ENCODE results near the gene JAZF1. TPM values are rescaled to one million over a fixed set of nuclear protein-coding genes. Genes with fewer than 3 reads are reported as not detected.

The JAZF1 gene
- total RNA-seq, 1 donor from 2014 or later: 0.96 TPM

DNA sequence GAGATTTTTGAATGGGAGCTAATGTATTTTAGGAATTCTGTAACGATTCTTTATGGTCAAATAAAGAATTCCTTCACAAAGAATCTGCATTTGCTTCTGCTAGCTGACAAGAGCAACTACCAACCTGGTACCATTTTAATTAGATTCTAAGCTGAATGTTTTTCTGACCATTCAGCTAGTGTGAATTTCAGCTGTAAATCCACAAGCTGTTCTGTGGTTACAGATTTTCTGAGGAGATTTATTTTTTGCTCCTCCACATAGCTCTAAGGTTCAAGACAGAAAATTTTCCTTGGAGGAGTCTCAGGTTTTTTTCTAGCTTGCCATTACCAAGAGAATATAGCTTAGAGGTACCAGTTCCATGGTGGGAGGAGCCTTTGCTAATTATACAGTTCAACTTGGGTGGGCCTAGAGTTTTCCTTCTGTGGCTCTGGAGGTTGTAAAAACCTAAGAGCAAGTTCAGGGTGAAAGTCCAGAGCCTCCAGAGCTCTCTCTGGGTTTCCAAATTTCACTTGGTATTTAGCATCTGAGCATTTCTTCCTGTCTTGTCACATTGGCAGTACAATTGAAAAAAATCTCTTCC lies 120.1 kb downstream of the JAZF1 start:
- Histone ChIP-seq H3K4me3 (ENCODE audit: low read depth, low read length) (no peak overlapping the region), H3K36me3 (ENCODE audit: control insufficient read depth, insufficient read depth, low read length) (no peaks in the 10 kb centered on the region), H3K27me3 (ENCODE audit: control insufficient read depth, insufficient read depth, low read length) (no peaks in the 10 kb centered on the region)
- TF ChIP-seq, protein P1, sequence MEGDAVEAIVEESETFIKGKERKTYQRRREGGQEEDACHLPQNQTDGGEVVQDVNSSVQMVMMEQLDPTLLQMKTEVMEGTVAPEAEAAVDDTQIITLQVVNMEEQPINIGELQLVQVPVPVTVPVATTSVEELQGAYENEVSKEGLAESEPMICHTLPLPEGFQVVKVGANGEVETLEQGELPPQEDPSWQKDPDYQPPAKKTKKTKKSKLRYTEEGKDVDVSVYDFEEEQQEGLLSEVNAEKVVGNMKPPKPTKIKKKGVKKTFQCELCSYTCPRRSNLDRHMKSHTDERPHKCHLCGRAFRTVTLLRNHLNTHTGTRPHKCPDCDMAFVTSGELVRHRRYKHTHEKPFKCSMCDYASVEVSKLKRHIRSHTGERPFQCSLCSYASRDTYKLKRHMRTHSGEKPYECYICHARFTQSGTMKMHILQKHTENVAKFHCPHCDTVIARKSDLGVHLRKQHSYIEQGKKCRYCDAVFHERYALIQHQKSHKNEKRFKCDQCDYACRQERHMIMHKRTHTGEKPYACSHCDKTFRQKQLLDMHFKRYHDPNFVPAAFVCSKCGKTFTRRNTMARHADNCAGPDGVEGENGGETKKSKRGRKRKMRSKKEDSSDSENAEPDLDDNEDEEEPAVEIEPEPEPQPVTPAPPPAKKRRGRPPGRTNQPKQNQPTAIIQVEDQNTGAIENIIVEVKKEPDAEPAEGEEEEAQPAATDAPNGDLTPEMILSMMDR (IDR thresholded peaks at IDR 0.05; ENCODE audit: insufficient read depth, low read length, poor library complexity, severe bottlenecking): no peak
- no peak for DNase-seq (ENCODE audit: low read depth)

DNA sequence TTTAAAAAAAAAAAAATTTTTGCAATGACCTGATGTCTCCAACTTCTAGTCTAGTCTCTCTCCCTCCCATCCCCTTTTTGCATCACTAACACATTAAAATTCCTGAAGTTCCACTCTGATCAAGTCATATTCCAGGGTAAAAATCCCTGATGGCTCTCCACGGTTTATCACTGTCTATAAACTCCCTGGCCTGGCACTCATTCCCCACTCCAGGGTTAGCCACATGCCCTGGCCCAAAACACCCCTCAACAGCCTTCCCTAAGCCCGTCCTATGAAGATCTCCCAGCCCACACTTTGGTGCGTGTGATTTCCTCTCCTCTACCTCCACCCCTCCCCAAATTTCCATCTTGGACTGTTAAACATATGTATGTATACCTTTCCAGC lies 125.4 kb downstream of the JAZF1 start:
- H3K4me3 ChIP-seq (ENCODE audit: low read depth, low read length): no peak overlapping the region
- TF ChIP-seq, protein P1 (IDR thresholded peaks at IDR 0.05; ENCODE audit: insufficient read depth, low read length, poor library complexity, severe bottlenecking): no peak
- H3K27me3 ChIP-seq (ENCODE audit: control insufficient read depth, insufficient read depth, low read length): no peaks in the 10 kb centered on the region
- no peaks in the 10 kb centered on the region for H3K36me3 ChIP-seq (ENCODE audit: control insufficient read depth, insufficient read depth, low read length)
- no peak for DNase-seq (ENCODE audit: low read depth)

DNA sequence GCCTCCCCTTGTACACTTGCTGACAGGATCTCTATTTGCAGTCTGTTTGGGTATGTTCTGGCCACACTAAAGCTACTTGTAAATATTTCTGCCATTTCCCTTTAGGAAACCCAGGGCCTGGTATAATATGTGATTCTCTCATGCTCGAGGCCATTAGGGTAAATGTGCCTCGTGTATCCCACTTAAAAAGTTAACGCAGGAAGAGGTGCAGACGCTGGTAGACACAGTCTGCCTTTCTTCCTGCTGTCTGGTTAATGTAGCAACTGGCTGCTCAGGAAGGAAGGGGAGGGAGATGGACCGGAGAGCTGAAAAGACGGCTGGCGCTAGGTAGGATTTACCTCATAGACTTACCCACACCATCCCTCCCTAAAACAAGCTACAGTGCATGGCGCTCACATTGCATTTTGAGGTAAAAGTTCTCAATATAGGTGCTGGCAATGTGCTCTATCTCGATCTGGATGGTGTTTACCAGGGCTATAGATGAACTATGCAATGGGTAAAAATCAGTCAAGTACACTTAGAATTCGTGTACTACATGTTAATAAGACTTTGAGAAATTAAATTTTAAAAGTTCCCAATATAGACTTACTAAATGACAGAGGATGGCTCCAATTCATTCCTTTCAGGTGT lies 125.9 kb downstream of the JAZF1 start:
- Histone ChIP-seq H3K4me3 (ENCODE audit: low read depth, low read length) (no peak overlapping the region), H3K36me3 (ENCODE audit: control insufficient read depth, insufficient read depth, low read length) (no peaks in the 10 kb centered on the region), H3K27me3 (ENCODE audit: control insufficient read depth, insufficient read depth, low read length) (no peaks in the 10 kb centered on the region)
- TF ChIP-seq, protein P1 (IDR thresholded peaks at IDR 0.05; ENCODE audit: insufficient read depth, low read length, poor library complexity, severe bottlenecking): no peak
- no peak for DNase-seq (ENCODE audit: low read depth)

DNA sequence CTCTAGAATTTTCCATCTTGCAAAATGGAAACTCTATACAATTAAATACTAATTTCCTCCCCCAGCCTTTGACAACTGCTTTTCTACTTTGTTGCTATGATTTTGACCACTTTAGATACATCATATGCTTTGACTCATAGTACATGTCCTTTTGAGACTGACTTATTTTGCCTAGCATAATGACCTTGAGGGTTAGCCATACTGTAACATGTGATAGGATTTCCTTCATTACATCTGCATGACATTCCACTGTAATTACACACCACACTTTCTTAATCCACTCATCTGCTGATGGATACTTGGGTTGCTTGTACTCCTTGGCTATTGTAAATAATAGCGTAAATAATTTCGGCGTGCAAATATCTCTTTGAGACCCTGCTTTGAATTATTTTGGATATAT lies 127.7 kb downstream of the JAZF1 start:
- DNase-seq (ENCODE audit: low read depth): no peak
- Histone ChIP-seq H3K36me3 (ENCODE audit: control insufficient read depth, insufficient read depth, low read length) (no peaks in the 10 kb centered on the region), H3K27me3 (ENCODE audit: control insufficient read depth, insufficient read depth, low read length) (no peaks in the 10 kb centered on the region), H3K4me3 (ENCODE audit: low read depth, low read length) (no peak overlapping the region)
- TF ChIP-seq, protein P1 (IDR thresholded peaks at IDR 0.05; ENCODE audit: insufficient read depth, low read length, poor library complexity, severe bottlenecking): no peak

DNA sequence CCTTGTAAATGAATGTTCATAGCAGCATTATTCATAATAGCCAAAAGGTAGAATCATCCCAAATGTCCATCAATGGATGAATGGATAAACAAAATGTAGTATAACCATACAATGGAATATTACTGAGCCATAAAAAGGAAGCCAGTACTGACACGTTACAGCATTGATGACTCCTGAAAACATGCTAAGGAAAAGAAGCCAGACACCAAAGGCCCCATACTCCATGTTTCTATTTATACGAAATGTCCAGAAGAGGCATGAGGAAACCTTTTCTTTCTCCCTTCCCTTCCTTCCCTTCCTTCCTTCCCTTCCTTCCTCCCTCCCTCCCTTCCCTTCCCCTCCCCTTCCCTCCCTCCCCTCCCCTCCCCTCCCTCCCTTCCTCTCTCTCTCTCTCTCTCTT lies 131.9 kb downstream of the JAZF1 start:
- H3K36me3 ChIP-seq (ENCODE audit: control insufficient read depth, insufficient read depth, low read length): no peaks in the 10 kb centered on the region
- DNase-seq (ENCODE audit: low read depth): no peak
- H3K27me3 ChIP-seq (ENCODE audit: control insufficient read depth, insufficient read depth, low read length): no peaks in the 10 kb centered on the region
- H3K4me3 ChIP-seq (ENCODE audit: low read depth, low read length): no peak overlapping the region
- TF ChIP-seq, protein P1 (IDR thresholded peaks at IDR 0.05; ENCODE audit: insufficient read depth, low read length, poor library complexity, severe bottlenecking): no peak

DNA sequence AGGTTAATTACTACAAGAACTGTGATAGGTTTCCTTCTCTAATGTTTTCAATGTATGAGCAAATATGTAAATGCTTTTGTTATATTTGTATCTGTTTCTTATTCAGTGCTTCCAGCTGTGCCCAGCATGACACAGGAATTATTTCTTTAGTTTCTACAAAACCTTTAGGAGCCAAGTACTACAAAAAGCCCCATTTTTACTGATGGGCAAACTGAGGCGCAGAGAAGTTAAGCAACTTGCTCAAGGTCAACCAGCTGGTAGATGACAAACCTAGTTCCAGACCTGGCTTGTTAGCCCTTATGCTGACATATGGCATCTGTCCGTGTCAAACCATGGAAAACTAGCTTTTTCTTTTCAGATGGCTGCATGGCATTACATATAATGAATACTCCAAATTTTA lies 134.6 kb downstream of the JAZF1 start:
- TF ChIP-seq, protein P1 (IDR thresholded peaks at IDR 0.05; ENCODE audit: insufficient read depth, low read length, poor library complexity, severe bottlenecking): no peak
- no peaks in the 10 kb centered on the region for H3K36me3 ChIP-seq (ENCODE audit: control insufficient read depth, insufficient read depth, low read length)
- no peak overlapping the region for H3K4me3 ChIP-seq (ENCODE audit: low read depth, low read length)
- no peak for DNase-seq (ENCODE audit: low read depth)
- no peaks in the 10 kb centered on the region for H3K27me3 ChIP-seq (ENCODE audit: control insufficient read depth, insufficient read depth, low read length)
